Activated T-cell treated with anti-CD3 and anti-CD28 coated beads, Interleukin-2, amount 50 U/mL, for 4 hours (primary cell): ENCODE results near the gene RNPEP. TPM values are rescaled to one million over a fixed set of nuclear protein-coding genes. Genes with fewer than 3 reads are reported as not detected.
"Not testable (repeated sequence)": the region's sequence is repeated elsewhere in the genome, so short reads cannot be mapped to it uniquely, and the experiment has no call there.

Experiments
- ATAC-seq, 2 donors: fragments of 200-7000 bp; cut with Tn5 transposase; one replicate each; pipeline ENCODE4 v1.10.0; 2021
- DNase-seq: peaks from one replicate; pipeline ENCODE4 v3.0.0-alpha.2; 2020
- H3K27me3 Mint-ChIP-seq: one replicate; pipeline ENCODE4 v1.8.0; 2021; ENCODE audit warnings: low read depth, mixed read lengths
- H3K36me3 Mint-ChIP-seq: one replicate; pipeline ENCODE4 v1.8.0; 2022; ENCODE audit warnings: mixed read lengths; ENCODE audit not compliant: insufficient read depth
- H3K4me1 Mint-ChIP-seq: one replicate; pipeline ENCODE4 v1.8.0; 2021; ENCODE audit warnings: low read depth, mixed read lengths
- H3K4me3 Mint-ChIP-seq: one replicate; pipeline ENCODE4 v1.8.0; 2021; ENCODE audit warnings: mild to moderate bottlenecking, moderate library complexity, mixed read lengths
- H3K9me3 Mint-ChIP-seq: one replicate; pipeline ENCODE4 v1.8.0; 2021; ENCODE audit warnings: mixed read lengths
- total RNA-seq, 3 donors: library from RNA; stranded (reverse); gene quantifications; one replicate each; pipeline ENCODE4 v1.2.1, GENCODE V29; 2021

The RNPEP gene
- total RNA-seq, 3 donors from 2014 or later = 14.3 to 20.2 (median 17.5) TPM

DNA sequence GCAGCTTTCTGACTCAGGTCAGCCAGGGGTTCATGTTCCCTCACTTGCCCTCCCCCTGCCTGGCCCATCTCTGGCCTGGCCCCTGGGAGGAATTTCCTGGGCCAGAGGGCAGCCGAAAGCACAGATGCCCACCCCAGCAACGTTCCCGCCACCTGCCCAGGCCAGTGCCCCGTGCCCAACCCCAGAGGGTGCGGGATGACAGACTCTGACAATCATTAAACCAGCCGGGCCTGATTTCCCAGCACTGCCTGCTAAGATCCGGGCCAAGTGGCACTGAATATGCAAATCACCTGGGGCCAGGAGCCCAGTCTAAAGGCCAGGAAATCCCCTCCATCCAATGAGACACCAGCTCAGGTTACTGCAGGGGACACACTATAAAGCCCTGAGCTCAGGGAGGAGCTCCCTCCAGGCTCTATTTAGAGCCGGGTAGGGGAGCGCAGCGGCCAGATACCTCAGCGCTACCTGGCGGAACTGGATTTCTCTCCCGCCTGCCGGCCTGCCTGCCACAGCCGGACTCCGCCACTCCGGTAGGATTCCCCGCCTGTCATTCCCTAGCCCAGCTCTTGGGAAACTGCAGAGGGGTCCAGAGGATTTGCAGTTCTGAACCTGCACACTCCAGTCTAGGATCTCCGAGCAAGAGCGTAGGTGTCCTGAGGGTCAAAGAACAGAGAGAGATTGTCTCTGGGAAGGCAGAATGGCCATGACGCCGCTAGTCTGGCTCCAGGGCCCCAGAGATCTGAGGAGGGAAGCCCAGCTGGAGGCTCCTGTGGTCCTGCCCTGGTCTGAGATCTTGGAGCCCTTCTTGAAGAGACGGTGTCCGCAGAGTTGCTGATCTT, 27.9 kb downstream of the RNPEP start, which contains the start of gene ELF3:
ELF3 (plus strand) TSS at position 408 of the 836 bp plus-strand sequence. CDS start 550 bp downstream, outside the sequence.
- Mint-ChIP-seq H3K27me3 (no peaks in the 10 kb centered on the region), H3K36me3 (peaks cover 7% of the 10 kb centered on the region), H3K4me1 (no peaks in the 10 kb centered on the region), H3K9me3 (no peaks in the 10 kb centered on the region), H3K4me3 (no peak within 1 kb of the TSS)
- no peak for DNase-seq
- no peak for ATAC-seq

DNA sequence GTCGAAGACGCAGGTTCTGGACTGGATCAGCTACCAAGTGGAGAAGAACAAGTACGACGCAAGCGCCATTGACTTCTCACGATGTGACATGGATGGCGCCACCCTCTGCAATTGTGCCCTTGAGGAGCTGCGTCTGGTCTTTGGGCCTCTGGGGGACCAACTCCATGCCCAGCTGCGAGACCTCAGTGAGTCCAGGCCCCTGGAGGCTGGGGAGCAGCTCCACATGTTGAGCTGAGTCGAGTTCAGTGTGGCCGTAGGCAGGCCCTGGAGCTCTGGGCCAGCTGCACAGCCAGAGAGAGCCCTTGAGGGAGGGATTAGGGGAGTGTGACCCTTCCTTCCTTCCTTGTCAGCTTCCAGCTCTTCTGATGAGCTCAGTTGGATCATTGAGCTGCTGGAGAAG, 29.5 kb downstream of the RNPEP start:
- ATAC-seq (no peak), DNase-seq (no peak)
- H3K4me3 Mint-ChIP-seq = no peak overlapping the region
- H3K36me3 Mint-ChIP-seq = no peaks in the 10 kb centered on the region
- peaks cover 1% of the 10 kb centered on the region for H3K27me3 Mint-ChIP-seq
- no peaks in the 10 kb centered on the region for H3K9me3 Mint-ChIP-seq
- no peaks in the 10 kb centered on the region for H3K4me1 Mint-ChIP-seq

DNA sequence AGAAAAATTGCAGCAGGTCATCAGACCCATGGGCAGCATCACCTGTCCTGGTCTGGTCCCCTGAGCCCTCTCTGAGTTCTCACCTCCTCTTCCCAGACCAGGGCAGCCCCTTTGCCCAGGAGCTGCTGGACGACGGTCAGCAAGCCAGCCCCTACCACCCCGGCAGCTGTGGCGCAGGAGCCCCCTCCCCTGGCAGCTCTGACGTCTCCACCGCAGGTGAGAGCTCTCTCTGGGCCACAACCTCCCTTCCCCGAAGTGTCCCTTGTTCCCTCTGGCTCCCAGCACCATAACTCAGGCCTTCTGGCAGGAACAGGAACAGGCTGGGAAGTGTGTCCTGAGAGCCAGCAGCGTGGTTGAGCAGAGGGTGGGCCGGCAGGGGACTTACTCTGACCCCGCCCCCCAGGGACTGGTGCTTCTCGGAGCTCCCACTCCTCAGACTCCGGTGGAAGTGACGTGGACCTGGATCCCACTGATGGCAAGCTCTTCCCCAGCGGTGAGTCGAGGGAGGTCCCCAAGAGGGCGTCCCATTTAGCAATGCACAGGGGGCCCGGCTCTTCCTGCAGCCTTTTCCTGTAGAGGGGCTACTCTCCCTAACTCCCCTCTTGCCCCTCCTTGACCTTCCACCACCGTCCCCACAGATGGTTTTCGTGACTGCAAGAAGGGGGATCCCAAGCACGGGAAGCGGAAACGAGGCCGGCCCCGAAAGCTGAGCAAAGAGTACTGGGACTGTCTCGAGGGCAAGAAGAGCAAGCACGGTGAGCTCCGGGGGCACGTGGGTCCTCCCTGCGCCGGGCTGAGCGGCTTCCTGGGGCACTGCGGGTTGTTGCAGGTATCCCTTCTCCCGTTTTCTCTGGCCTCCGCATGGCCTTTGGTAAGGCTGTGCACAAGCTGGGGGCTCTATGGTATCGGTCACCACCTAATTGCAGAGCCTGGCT, 30.4 kb downstream of the RNPEP start:
- H3K4me1 Mint-ChIP-seq = no peaks in the 10 kb centered on the region

DNA sequence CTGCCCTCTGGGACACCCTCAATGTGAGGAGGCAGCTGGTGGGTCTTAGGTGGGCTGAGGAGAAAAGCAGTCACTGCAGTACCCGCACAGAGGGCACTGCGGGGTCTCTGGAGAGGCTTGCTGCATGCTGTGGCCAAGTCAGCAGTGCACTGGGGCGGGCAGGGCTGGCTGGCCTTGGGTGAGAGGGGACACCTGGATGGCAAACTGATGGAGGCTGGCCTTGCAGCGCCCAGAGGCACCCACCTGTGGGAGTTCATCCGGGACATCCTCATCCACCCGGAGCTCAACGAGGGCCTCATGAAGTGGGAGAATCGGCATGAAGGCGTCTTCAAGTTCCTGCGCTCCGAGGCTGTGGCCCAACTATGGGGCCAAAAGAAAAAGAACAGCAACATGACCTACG, 31.2 kb downstream of the RNPEP start:
- H3K4me1 Mint-ChIP-seq = no peaks in the 10 kb centered on the region
- ATAC-seq (no peak), DNase-seq (no peak)
- no peak overlapping the region for H3K4me3 Mint-ChIP-seq
- no peaks in the 10 kb centered on the region for H3K9me3 Mint-ChIP-seq
- H3K36me3 Mint-ChIP-seq = no peaks in the 10 kb centered on the region
- H3K27me3 Mint-ChIP-seq = peaks cover 4% of the 10 kb centered on the region

More for the DNA sequence above, 30.4 kb downstream of the RNPEP start:
- Mint-ChIP-seq H3K36me3 (no peaks in the 10 kb centered on the region), H3K4me3 (no peak overlapping the region), H3K9me3 (no peaks in the 10 kb centered on the region), H3K27me3 (peaks cover 4% of the 10 kb centered on the region)
- DNase-seq (no peak), ATAC-seq (no peak)

DNA sequence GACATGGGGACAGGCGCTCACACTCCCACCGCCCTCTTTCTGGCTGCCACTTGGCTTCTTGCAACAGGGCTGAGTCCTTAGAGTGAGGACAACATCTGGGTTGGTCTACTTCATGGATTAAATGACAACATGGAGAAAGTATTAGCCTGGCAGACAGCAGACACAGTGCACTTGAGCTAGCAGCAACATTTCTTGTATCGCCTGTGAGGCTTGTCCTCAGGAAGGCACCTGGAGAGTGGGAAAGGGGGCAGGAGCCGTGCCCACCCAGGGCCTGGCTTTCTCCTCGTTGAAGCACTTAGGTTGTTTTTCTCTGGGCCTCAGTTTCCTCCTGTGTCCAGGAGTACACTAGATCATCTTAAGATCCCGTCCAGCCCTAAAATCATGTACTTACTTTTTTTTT, 31.6 kb downstream of the RNPEP start:
- H3K4me1 Mint-ChIP-seq = no peaks in the 10 kb centered on the region
- DNase-seq (no peak), ATAC-seq (no peak)
- peaks cover 9% of the 10 kb centered on the region for H3K27me3 Mint-ChIP-seq
- H3K9me3 Mint-ChIP-seq = no peaks in the 10 kb centered on the region
- H3K4me3 Mint-ChIP-seq = no peak overlapping the region
- H3K36me3 Mint-ChIP-seq = no peaks in the 10 kb centered on the region

DNA sequence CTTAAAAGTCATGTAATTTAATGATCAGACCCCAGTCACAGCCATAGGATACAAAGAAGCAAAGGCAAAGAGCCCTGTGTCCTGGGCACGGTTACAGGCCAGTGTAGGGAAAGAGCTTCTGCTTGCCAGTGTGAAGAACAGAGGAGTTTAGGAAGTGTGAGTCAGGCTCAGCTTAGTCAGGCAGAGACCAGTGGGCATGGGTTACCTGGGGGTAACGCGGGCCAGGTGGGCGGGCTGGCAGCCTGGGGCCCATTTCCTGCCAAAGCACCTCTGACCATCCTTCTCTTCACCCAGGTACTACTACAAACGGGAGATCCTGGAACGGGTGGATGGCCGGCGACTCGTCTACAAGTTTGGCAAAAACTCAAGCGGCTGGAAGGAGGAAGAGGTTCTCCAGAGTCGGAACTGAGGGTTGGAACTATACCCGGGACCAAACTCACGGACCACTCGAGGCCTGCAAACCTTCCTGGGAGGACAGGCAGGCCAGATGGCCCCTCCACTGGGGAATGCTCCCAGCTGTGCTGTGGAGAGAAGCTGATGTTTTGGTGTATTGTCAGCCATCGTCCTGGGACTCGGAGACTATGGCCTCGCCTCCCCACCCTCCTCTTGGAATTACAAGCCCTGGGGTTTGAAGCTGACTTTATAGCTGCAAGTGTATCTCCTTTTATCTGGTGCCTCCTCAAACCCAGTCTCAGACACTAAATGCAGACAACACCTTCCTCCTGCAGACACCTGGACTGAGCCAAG, 32.6 kb downstream of the RNPEP start:
- Mint-ChIP-seq H3K4me3 (no peak overlapping the region), H3K36me3 (no peaks in the 10 kb centered on the region), H3K9me3 (no peaks in the 10 kb centered on the region), H3K4me1 (no peaks in the 10 kb centered on the region), H3K27me3 (peaks cover 9% of the 10 kb centered on the region)
- DNase-seq (no peak), ATAC-seq (no peak)

DNA sequence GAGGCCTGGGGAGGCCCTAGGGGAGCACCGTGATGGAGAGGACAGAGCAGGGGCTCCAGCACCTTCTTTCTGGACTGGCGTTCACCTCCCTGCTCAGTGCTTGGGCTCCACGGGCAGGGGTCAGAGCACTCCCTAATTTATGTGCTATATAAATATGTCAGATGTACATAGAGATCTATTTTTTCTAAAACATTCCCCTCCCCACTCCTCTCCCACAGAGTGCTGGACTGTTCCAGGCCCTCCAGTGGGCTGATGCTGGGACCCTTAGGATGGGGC, 33.2 kb downstream of the RNPEP start:
- no peaks in the 10 kb centered on the region for H3K4me1 Mint-ChIP-seq
- H3K4me3 Mint-ChIP-seq = no peak overlapping the region
- no peaks in the 10 kb centered on the region for H3K36me3 Mint-ChIP-seq
- DNase-seq = no peak
- no peak for ATAC-seq
- peaks cover 9% of the 10 kb centered on the region for H3K27me3 Mint-ChIP-seq
- no peaks in the 10 kb centered on the region for H3K9me3 Mint-ChIP-seq

DNA sequence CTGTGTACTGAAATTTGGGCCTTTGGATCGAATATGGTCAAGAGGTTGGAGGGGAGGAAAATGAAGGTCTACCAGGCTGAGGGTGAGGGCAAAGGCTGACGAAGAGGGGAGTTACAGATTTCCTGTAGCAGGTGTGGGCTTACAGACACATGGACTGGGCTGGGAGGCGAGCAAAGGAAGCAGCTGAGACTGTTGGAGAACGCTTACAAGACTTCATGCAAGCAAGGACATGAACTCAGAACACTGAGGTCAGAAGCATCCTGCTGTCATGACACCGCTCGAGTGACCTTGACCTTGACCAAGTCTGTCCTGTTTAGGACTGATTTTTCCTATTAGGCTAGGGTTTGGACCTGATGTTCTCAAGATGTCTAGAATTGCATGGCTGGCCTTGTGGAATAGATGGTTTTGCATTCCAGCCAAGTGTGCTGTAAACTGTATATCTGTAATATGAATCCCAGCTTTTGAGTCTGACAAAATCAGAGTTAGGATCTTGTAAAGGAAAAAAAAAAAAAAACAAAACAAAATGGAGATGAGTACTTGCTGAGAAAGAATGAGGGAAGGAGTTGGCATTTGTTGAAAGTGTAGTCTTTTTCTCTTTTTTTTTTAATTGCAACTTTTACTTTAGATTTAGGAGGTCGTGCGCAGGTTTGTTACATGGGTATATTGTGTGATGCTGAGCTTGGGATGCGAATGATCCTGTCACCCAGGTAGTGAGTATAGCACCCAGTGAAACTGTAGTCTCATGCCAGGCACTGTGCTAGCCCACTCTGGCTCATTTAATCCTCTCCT, 33.8 kb downstream of the RNPEP start:
- Mint-ChIP-seq H3K4me3 (no peak overlapping the region), H3K27me3 (peaks cover 9% of the 10 kb centered on the region), H3K9me3 (no peaks in the 10 kb centered on the region), H3K36me3 (no peaks in the 10 kb centered on the region), H3K4me1 (no peaks in the 10 kb centered on the region)
- ATAC-seq (no peak), DNase-seq (no peak)

DNA sequence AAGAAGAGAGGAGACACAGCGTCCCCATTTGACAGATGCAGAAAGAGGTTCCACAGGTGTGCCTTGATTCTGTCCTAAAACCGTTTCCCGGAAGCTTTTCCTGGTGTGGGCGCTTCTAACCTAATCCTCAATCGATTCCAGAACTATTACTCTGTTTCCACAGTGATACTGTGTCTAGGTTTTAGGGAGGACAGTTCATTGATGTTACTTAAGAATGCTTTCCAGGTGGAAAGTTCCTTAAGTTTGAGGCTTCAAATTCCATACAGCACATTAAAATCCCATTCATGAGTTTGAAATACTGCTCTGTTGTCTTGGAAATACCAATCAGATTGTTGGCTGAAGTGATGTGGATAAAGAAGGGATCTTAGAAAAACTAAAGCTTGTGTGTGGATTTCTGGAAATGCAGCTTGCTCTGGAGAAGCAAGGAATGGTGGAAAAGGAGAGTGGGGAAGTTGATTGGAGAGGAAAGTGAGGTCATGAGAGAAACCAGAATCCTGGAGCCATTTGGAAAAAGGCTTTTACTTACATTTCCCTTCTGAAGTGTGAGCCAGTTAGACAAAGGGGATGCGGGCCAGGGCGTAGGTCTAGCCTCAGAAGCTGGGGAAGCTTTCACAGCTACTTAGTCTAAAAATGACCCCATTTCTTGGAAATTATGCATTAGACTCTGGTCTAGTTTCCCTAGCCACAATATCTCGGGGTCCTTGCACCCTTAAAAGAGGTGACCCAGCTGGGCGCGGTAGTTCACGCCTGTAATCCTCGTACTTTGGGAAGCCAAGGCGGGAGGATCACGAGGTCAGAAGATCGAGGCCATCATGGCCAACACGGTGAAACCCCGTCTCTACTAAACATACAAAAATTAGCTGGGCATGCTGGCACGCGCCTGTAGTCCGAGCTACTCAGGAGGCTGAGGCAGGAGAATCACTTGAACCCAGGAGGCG, 34.6 kb downstream of the RNPEP start:
- peaks cover 9% of the 10 kb centered on the region for H3K27me3 Mint-ChIP-seq
- no peak for DNase-seq
- H3K4me3 Mint-ChIP-seq = no peak overlapping the region
- H3K9me3 Mint-ChIP-seq = no peaks in the 10 kb centered on the region
- no peak for ATAC-seq
- no peaks in the 10 kb centered on the region for H3K4me1 Mint-ChIP-seq
- H3K36me3 Mint-ChIP-seq = no peaks in the 10 kb centered on the region

DNA sequence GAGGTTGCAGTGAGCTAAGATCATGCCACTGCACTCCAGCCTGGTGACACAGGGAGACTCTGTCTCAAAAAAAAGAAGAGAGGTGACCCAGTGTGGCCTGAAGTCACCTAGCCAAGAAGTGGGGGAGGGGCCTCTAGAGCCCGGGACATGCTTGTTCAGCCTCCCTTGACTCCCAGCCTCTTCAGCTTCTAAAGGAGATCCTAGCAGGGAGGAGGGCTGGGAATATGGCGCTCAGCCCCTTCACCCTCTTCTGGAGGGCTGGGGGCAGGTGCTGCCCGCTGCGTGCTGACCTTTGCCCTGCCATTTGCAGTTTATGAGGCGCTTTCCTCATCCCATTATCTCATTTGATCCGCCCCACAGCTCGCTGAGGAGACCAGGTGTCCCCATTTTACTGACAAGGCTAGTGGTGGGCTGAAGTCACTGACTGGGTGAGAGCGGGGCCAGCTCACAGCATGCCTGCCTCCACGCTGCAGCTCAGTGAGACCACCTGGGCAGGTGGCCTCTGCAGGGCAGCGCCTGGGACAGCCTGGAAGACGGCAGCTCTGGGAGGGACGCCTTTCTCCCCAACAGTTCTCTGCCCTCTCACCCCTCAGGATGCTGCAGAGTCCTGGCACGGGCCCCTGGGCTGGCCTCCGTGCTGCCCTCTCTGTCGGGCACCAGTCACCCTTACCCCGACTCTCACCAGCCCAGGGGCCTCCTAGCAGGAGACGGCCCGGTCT, 35.5 kb downstream of the RNPEP start:
- Mint-ChIP-seq H3K36me3 (no peaks in the 10 kb centered on the region), H3K27me3 (peaks cover 9% of the 10 kb centered on the region), H3K9me3 (no peaks in the 10 kb centered on the region), H3K4me3 (no peak overlapping the region), H3K4me1 (no peaks in the 10 kb centered on the region)
- no peak for DNase-seq
- ATAC-seq = no peak

DNA sequence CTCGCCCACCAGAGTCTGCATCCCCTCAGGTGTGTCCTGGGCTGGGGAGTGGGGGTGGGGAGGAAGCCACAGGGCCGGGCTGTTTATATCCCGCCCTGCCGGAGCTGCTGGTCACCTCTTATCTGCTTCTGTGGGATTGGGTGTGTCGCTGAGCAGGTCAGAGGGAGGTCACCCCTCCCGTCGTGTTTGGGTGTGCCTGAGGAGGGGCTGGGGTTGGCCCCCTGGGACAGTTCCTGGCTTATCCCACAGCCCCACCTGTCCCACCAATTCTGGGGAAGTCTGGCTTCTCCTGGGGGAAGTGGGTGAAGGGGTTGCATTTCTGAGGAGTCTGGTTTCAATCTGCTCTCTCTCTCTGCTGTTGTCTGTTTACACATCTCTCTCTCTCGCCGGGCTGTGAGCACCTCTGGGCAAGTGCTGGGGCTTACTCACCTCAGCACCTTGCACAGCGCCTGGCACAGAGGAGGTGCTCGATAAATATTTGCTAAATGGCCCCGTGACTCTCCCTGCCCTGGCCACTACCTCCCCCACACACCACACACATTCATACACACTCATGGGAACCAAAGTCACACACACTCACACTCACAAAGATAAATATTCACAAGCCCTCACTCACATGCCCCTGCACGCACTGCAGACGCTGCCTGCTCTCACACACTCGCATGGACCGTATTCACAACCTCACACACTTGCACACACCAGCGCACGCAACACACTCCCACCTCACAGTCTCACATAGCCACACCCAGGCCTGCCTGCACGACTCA, 36.2 kb downstream of the RNPEP start:
- peaks cover 9% of the 10 kb centered on the region for H3K27me3 Mint-ChIP-seq
- no peaks in the 10 kb centered on the region for H3K36me3 Mint-ChIP-seq
- H3K4me3 Mint-ChIP-seq = no peak overlapping the region
- no peaks in the 10 kb centered on the region for H3K9me3 Mint-ChIP-seq
- no peaks in the 10 kb centered on the region for H3K4me1 Mint-ChIP-seq
- ATAC-seq (no peak), DNase-seq (no peak)

DNA sequence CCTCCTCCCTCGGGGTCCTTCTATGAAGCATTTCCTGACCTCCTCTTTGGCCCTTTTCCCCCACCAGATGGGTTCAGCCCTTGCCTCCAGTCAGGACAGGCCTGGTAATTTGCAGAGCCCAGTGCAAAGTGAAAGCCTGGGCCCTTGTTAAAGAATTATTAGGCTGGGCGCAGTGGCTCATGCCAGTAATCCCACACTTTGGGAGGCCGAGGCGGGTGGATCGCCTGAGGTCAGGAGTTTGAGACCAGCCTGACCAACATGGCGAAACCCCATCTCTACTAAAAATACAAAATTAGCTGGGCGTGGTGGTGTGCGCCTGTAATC, 36.7 kb downstream of the RNPEP start:
- H3K9me3 Mint-ChIP-seq, H3K4me3 Mint-ChIP-seq, H3K4me1 Mint-ChIP-seq, ATAC-seq, H3K36me3 Mint-ChIP-seq, DNase-seq, H3K27me3 Mint-ChIP-seq: not testable (repeated sequence)
